OCI-LY3 (cell line): ENCODE measurements around the gene PADI3.

Experiments
- CTCF ChIP-seq: fragments of 200-600, 300-600 bp; sonication (generic); IDR thresholded peaks from 2 replicates; pipeline ENCODE4 v1.5.1; 2014; ENCODE audit warnings: antibody characterized with exemption, low read length, low read depth
- EZH2phosphoT487 ChIP-seq: fragments of 200-600 bp; shearing (Covaris generic); IDR thresholded peaks from 2 replicates; pipeline ENCODE4 v1.6.1; 2018; ENCODE audit warnings: antibody characterized with exemption, mixed run types, low read depth

- no peak for TF ChIP-seq CTCF
- TF ChIP-seq EZH2phosphoT487: no peak
Observed at GRCh38 chr1:17209430-17209829, 39.5 kb upstream of the PADI3 start.
